ENCODE measurements around the gene TMEM37. TPM values are rescaled to one million over a fixed set of nuclear protein-coding genes. Genes with fewer than 3 reads are reported as not detected.

TMEM37 gene
- total and polyA plus RNA-seq, 2 of the 13 experiments (the other 11 are each of a cell fraction or from before 2014, with no cell fraction given): 37.7 to 115 TPM

DNA sequence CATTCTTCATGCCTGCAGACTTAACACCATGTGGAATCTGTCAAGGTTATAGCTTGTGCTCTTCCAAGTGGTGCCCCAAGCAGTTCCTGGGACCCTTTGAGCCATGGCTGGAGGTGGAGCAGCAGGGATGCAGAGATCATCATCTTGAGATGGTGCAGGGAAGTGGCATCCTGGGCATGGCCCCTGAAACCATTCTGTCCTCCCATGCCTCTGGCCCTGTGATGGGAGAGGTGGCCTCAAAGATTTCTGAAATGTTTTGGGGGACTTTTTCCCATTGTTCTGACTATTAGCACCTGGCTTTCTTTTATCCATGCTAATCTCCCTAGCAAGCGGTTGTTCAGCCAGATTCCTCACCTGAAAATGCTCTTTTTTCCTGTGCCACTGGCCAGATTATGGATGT lies 10.3 kb upstream of the TMEM37 start:
- no peak overlapping the region for H3K27ac ChIP-seq (ENCODE audit: extremely low read length, insufficient read depth, low read length)
- peaks cover 12% of the 10 kb centered on the region for H3K9me3 ChIP-seq (ENCODE audit: low read length)
- no peak overlapping the region for H3K4me2 ChIP-seq (ENCODE audit: low read depth, low read length)
- DNase-seq (ENCODE audit: low spot score): no peak
- no peaks in the 10 kb centered on the region for H3K36me3 ChIP-seq (replicated peaks in 1 of 2; ENCODE audit: control insufficient read depth in 1 of 2, insufficient read depth in 2 of 2, low read length in 2 of 2)
- ATAC-seq: no peak
- FAIRE-seq: no peak
- no peak overlapping the region for H3K9ac ChIP-seq (ENCODE audit: insufficient read depth, low read depth, low read length)
- H2AFZ ChIP-seq (ENCODE audit: low read length): no peak overlapping the region
- H3K4me3 ChIP-seq (replicated peaks in 1 of 3; ENCODE audit: insufficient read depth in 1 of 3, low read depth in 2 of 3, low read length in 3 of 3): no peak overlapping the region
- H3K79me2 ChIP-seq (ENCODE audit: insufficient read depth, low read length): no peaks in the 10 kb centered on the region
- no peaks in the 10 kb centered on the region; a peak in 2 of 5 replicates for H3K27me3 ChIP-seq (ENCODE audit: control insufficient read depth in 1 of 2, insufficient read depth in 2 of 2, low read length in 2 of 2)
- no TSS peak for BruUV-seq (replicated peaks)
- no peaks in the 10 kb centered on the region for H4K20me1 ChIP-seq (ENCODE audit: insufficient read depth, low read length)
- ChIA-PET POLR2A (no interaction called here), CTCF (ENCODE audit: low intra/inter-chr PET ratio, low total read pairs) (no interaction called here)
- intact Hi-C loops (cut with micrococcal nuclease; ENCODE audit: unreplicated experiment): no loop called here
- peaks cover 89% of the 10 kb centered on the region for H3K4me1 ChIP-seq (ENCODE audit: insufficient read depth, low read length)
- 86% methylated on average over 1 of the region's 1 CpG for WGBS (ENCODE audit: low lambda C conversion rate)
- in situ Hi-C loops (cut with HindIII; ENCODE audit: extremely low pct_ligation_motif_present, low pct_unique_long_range_greater_than_20kb): no loop called here
- TF ChIP-seq SAP130 (CRISPR knock-in tag; IDR thresholded peaks at IDR 0.05; ENCODE audit: low read depth): no peak
- TF ChIP-seq ZNF547 (CRISPR knock-in tag; IDR thresholded peaks at IDR 0.05): no peak
- TF ChIP-seq ZNF607 (CRISPR knock-in tag; IDR thresholded peaks at IDR 0.05; ENCODE audit: borderline replicate concordance): no peak
- TF ChIP-seq, protein P1, sequence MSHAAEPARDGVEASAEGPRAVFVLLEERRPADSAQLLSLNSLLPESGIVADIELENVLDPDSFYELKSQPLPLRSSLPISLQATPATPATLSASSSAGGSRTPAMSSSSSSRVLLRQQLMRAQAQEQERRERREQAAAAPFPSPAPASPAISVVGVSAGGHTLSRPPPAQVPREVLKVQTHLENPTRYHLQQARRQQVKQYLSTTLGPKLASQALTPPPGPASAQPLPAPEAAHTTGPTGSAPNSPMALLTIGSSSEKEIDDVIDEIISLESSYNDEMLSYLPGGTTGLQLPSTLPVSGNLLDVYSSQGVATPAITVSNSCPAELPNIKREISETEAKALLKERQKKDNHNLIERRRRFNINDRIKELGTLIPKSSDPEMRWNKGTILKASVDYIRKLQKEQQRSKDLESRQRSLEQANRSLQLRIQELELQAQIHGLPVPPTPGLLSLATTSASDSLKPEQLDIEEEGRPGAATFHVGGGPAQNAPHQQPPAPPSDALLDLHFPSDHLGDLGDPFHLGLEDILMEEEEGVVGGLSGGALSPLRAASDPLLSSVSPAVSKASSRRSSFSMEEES (CRISPR knock-in tag; IDR thresholded peaks at IDR 0.05): no peak
- no peak for TF ChIP-seq XRCC5 (optimal IDR thresholded peaks at IDR 0.05; ENCODE audit: low read length)
- no peak for TF ChIP-seq HDAC1 (CRISPR knock-in tag; IDR thresholded peaks at IDR 0.05)
- TF ChIP-seq, protein P2, sequence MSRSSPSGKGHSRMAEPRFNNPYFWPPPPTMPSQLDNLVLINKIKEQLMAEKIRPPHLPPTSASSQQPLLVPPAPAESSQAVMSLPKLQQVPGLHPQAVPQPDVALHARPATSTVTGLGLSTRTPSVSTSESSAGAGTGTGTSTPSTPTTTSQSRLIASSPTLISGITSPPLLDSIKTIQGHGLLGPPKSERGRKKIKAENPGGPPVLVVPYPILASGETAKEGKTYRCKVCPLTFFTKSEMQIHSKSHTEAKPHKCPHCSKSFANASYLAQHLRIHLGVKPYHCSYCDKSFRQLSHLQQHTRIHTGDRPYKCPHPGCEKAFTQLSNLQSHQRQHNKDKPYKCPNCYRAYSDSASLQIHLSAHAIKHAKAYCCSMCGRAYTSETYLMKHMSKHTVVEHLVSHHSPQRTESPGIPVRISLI (CRISPR knock-in tag; IDR thresholded peaks at IDR 0.05; ENCODE audit: borderline replicate concordance): no peak
- no peak for TF ChIP-seq JUN (CRISPR knock-in tag; IDR thresholded peaks at IDR 0.05)
- TF ChIP-seq NFRKB (IDR thresholded peaks at IDR 0.05): no peak
- no peak for TF ChIP-seq ZBTB42 (CRISPR knock-in tag; IDR thresholded peaks at IDR 0.05)
- no peak for TF ChIP-seq PHF20 (CRISPR knock-in tag; IDR thresholded peaks at IDR 0.05)
- TF ChIP-seq IKZF1 (IDR thresholded peaks at IDR 0.05): no peak
- TF ChIP-seq ESRRA (CRISPR knock-in tag; IDR thresholded peaks at IDR 0.05; ENCODE audit: low read depth): no peak
- TF ChIP-seq, protein P3, sequence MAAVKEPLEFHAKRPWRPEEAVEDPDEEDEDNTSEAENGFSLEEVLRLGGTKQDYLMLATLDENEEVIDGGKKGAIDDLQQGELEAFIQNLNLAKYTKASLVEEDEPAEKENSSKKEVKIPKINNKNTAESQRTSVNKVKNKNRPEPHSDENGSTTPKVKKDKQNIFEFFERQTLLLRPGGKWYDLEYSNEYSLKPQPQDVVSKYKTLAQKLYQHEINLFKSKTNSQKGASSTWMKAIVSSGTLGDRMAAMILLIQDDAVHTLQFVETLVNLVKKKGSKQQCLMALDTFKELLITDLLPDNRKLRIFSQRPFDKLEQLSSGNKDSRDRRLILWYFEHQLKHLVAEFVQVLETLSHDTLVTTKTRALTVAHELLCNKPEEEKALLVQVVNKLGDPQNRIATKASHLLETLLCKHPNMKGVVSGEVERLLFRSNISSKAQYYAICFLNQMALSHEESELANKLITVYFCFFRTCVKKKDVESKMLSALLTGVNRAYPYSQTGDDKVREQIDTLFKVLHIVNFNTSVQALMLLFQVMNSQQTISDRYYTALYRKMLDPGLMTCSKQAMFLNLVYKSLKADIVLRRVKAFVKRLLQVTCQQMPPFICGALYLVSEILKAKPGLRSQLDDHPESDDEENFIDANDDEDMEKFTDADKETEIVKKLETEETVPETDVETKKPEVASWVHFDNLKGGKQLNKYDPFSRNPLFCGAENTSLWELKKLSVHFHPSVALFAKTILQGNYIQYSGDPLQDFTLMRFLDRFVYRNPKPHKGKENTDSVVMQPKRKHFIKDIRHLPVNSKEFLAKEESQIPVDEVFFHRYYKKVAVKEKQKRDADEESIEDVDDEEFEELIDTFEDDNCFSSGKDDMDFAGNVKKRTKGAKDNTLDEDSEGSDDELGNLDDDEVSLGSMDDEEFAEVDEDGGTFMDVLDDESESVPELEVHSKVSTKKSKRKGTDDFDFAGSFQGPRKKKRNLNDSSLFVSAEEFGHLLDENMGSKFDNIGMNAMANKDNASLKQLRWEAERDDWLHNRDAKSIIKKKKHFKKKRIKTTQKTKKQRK (IDR thresholded peaks at IDR 0.05; ENCODE audit: low read length): no peak
- TF ChIP-seq, protein P4, sequence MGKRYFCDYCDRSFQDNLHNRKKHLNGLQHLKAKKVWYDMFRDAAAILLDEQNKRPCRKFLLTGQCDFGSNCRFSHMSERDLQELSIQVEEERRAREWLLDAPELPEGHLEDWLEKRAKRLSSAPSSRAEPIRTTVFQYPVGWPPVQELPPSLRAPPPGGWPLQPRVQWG (CRISPR knock-in tag; IDR thresholded peaks at IDR 0.05; ENCODE audit: borderline replicate concordance, low read depth): no peak
- no peak for TF ChIP-seq JUNB (CRISPR knock-in tag; IDR thresholded peaks at IDR 0.05; ENCODE audit: borderline replicate concordance)
- TF ChIP-seq MYNN (CRISPR knock-in tag; IDR thresholded peaks at IDR 0.05; ENCODE audit: low read depth): no peak
- TF ChIP-seq SAFB2 (CRISPR knock-in tag; IDR thresholded peaks at IDR 0.05; ENCODE audit: borderline replicate concordance, low read depth): no peak
- TF ChIP-seq, protein P5, sequence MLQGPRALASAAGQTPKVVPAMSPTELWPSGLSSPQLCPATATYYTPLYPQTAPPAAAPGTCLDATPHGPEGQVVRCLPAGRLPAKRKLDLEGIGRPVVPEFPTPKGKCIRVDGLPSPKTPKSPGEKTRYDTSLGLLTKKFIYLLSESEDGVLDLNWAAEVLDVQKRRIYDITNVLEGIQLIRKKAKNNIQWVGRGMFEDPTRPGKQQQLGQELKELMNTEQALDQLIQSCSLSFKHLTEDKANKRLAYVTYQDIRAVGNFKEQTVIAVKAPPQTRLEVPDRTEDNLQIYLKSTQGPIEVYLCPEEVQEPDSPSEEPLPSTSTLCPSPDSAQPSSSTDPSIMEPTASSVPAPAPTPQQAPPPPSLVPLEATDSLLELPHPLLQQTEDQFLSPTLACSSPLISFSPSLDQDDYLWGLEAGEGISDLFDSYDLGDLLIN (CRISPR knock-in tag; IDR thresholded peaks at IDR 0.05; ENCODE audit: borderline replicate concordance): no peak

Data from HepG2 (cell line).